Lung (tissue), 12 donors: ENCODE measurements around the gene ZIC4. TPM values are rescaled to one million over a fixed set of nuclear protein-coding genes. Genes with fewer than 3 reads are reported as not detected.

Source experiments
- ATAC-seq: fragments of 200-7000 bp; cut with Tn5 transposase; one replicate; pipeline ENCODE4 v1.9.1; 2020; ENCODE audit warnings: moderate number of reproducible peaks; ENCODE audit not compliant: insufficient read depth, low FRiP score
- DNase-seq, 3 donors: peaks; one replicate each; pipeline ENCODE4 v3.0.0-alpha.2; 2013 to 2017
- H3K27ac ChIP-seq, 2 donors: one replicate each; pipeline ENCODE4 v1.5.1; 2013; ENCODE audit warnings: mild to moderate bottlenecking in 2 of 2, moderate library complexity in 2 of 2, control low read depth in 1 of 2, inconsistent platforms in 1 of 2, low read depth in 1 of 2, low read length in 1 of 2
- H3K27me3 ChIP-seq, 3 donors: one replicate each; pipeline ENCODE4 v1.5.1; 2013; ENCODE audit warnings: low read length in 2 of 3; ENCODE audit not compliant: control insufficient read depth in 3 of 3, insufficient read depth in 3 of 3
- H3K36me3 ChIP-seq, 4 donors: one replicate each; pipeline ENCODE4 v1.5.1; 2013; ENCODE audit warnings: low read length in 4 of 4, mild to moderate bottlenecking in 1 of 4, moderate library complexity in 1 of 4; ENCODE audit not compliant: control insufficient read depth in 4 of 4, insufficient read depth in 4 of 4
- H3K4me1 ChIP-seq, 5 donors: one replicate each; pipeline ENCODE4 v1.5.1; 2013; ENCODE audit warnings: low read length in 5 of 5, mild to moderate bottlenecking in 2 of 5, moderate library complexity in 1 of 5; ENCODE audit not compliant: control insufficient read depth in 5 of 5, insufficient read depth in 5 of 5
- H3K4me3 ChIP-seq: one replicate; pipeline ENCODE4 v1.5.1; 2013; ENCODE audit warnings: mild to moderate bottlenecking, control low read depth, moderate library complexity
- H3K9ac ChIP-seq, 2 donors: one replicate each; pipeline ENCODE4 v1.5.1; 2013; ENCODE audit warnings: low read length in 2 of 2, control low read depth in 1 of 2; ENCODE audit not compliant: insufficient read depth in 1 of 2
- H3K9me3 ChIP-seq, 4 donors: one replicate each; pipeline ENCODE4 v1.5.1; 2013; ENCODE audit warnings: low read length in 3 of 4, mild to moderate bottlenecking in 1 of 4, moderate library complexity in 1 of 4; ENCODE audit not compliant: control insufficient read depth in 4 of 4, insufficient read depth in 3 of 4
- WGBS, 2 donors: extraction: QIAGEN DNeasy Blood & Tissue Kit; methylation state at CpG; one replicate each; pipeline ENCODE4 v1.1.7; 2013; 5-methylcytosine and 5-hydroxymethylcytosine counted together
- polyA plus RNA-seq, 2 donors: library from polyadenylated mRNA; stranded (reverse); fragments of 200-250 nt; gene quantifications; one replicate each; pipeline ENCODE4 v1.2.1, GENCODE V29; 2013
- total RNA-seq, 2 donors: library from RNA; depleted of rRNA in 1 of 2; stranded (reverse); fragments of >200 nt in 1 of 2; gene quantifications; one replicate each; pipeline ENCODE4 v1.2.1, GENCODE V29; 2014 to 2021
- TF ChIP-seq, protein P1 (sequence below): IDR thresholded peaks from 2 replicates; pipeline ENCODE4 v1.5.1; 2012; ENCODE audit warnings: mild to moderate bottlenecking; ENCODE audit errors: control extremely low read depth, extremely low read depth
- donor health status: control.
- donor health status: control.
- donor health status: Bipolar disorder and iron deficiency.
- donor health status: healthy.
- donor health status: DM: yes; HTN: yes; CAD: no.

Gene ZIC4
- total and polyA plus RNA-seq, 4 donors, result not detected

DNA sequence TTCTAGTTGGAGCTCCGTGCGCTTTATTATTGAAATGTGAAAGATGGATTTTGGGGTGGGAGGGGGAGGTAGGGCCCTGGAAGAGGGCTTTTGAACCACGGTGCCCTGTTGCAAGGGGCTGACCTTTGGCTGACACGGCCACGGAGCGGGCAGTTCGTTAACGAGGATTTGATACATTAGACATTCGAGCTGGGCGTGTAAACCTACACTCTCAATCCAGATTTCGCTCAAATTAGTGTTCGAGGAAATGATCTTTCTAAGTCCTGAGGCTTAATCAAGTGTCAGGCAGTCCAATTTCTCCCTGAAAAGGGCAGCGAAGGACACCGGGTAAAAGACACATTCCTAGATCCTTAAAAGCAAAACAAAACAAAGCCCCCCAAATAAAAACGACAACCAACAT lies 15.9 kb upstream of the ZIC4 start:
- WGBS, 2 donors, result 9 to 14% methylated on average over 15 of the region's 15 CpGs
- H3K27me3 ChIP-seq, result peaks cover 28 to 96% (median 93%) of the 10 kb centered on the region in 3 donors
- peaks cover 0 to 23% (median 4%) of the 10 kb centered on the region in 5 donors for H3K4me1 ChIP-seq
- no peak overlapping the region for H3K27ac ChIP-seq
- no peaks in the 10 kb centered on the region for H3K36me3 ChIP-seq
- H3K4me3 ChIP-seq, result no peak overlapping the region
- H3K9me3 ChIP-seq, result peaks cover 0 to 30% (median 0%) of the 10 kb centered on the region in 4 donors
- ATAC-seq (no peak), DNase-seq (no peak)
- H3K9ac ChIP-seq, result no peak overlapping the region
- TF ChIP-seq, protein P1, sequence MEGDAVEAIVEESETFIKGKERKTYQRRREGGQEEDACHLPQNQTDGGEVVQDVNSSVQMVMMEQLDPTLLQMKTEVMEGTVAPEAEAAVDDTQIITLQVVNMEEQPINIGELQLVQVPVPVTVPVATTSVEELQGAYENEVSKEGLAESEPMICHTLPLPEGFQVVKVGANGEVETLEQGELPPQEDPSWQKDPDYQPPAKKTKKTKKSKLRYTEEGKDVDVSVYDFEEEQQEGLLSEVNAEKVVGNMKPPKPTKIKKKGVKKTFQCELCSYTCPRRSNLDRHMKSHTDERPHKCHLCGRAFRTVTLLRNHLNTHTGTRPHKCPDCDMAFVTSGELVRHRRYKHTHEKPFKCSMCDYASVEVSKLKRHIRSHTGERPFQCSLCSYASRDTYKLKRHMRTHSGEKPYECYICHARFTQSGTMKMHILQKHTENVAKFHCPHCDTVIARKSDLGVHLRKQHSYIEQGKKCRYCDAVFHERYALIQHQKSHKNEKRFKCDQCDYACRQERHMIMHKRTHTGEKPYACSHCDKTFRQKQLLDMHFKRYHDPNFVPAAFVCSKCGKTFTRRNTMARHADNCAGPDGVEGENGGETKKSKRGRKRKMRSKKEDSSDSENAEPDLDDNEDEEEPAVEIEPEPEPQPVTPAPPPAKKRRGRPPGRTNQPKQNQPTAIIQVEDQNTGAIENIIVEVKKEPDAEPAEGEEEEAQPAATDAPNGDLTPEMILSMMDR, result no peak

DNA sequence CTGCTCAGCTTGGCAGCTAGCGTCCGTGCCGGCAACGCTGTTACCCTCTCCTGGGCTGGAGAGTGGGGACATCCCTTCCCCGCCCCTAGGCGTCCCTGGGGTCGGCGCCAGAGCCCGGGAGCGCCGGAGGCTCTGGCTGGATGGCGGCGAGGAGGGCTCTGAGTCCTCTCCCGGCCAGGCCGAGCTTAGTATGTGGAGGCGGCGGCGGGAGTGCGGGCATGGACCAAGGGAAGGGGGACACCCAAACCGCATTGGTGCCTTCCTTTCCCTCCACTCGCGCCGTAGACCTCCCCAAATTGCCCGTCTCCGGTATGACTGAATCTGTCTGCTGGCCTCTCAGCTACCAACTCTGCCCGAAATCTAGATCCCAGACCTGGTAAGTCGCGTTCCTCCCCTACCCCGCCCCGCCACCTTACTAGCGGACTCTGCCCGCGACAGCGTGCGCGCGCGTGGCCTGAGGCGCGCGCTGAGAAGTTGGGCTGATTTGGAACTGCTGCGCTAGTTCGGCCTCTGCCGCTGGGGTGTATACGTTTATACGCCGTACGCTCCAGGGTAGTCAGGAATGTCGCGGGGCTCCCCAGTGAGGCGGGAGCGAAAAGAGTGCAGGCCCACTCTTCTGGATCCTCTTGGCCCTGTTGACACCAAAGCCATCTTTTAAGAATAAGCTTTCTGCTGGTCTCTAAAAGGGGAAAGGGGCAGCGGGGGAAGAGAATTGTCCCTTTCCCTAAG lies 15.0 kb upstream of the ZIC4 start:
- Histone ChIP-seq H3K27ac (no peak overlapping the region), H3K4me1 (peaks cover 0 to 23% (median 4%) of the 10 kb centered on the region in 5 donors), H3K9ac (no peak overlapping the region), H3K4me3 (no peak overlapping the region), H3K27me3 (peaks cover 28 to 99% (median 98%) of the 10 kb centered on the region in 3 donors), H3K36me3 (no peaks in the 10 kb centered on the region), H3K9me3 (peaks cover 0 to 30% (median 0%) of the 10 kb centered on the region in 4 donors)
- 4 to 9% methylated on average over 40 to 53 of the region's 53 CpGs for WGBS, 2 donors
- TF ChIP-seq, protein P1, result no peak
- peak in 2 of 3 donors; percentile 55 to 58 for DNase-seq
- no peak for ATAC-seq

DNA sequence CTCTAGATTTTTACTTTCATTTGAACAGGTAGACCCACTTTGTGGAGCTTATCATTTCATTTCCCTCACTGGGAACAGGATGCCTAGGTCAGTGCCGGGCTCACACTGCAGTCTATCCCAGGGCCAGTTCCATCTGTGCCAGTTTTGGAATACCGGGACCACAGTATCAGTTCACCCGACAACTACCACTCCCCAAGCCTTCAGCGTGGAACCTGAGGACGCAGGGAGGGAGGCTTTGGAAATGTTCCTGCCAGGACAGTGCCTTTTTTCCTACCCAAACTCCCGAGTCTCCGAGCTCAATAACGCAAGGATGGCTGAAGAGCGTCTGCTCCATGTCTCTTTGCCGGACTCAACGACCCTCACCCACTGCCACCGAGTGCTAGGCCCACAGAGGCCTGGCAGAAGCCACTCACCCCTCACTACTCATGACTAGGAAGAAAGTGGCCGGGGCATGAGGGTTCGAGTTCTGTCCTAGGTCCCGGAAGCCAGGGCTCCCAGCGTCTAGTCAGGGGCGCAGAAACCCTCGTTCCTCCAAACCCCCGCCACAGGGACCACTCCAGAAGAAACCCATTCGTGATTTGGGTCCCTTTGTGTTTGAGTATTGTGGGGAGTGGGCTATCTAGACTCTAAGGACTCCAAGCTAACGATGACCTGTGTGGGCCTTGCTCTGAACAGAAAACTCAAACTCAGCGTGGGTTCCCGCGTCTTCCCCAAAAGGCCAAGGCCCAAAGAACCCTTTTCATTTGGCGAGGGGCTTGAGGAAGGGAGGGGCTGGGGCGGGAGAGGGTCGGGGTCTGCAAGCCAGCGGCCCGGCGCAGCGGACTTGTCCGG lies 14.2 kb upstream of the ZIC4 start:
- Histone ChIP-seq H3K36me3 (no peaks in the 10 kb centered on the region), H3K4me1 (peaks cover 0 to 23% (median 4%) of the 10 kb centered on the region in 5 donors), H3K4me3 (no peak overlapping the region), H3K27me3 (peaks cover 28 to 100% (median 98%) of the 10 kb centered on the region in 3 donors), H3K9me3 (peaks cover 0 to 30% (median 0%) of the 10 kb centered on the region in 4 donors), H3K9ac (no peak overlapping the region), H3K27ac (no peak overlapping the region)
- DNase-seq (peak in 1 of 3 donors; percentile 15), ATAC-seq (no peak)
- TF ChIP-seq, protein P1, result no peak
- 9 to 18% methylated on average over 32 of the region's 32 CpGs for WGBS, 2 donors
